GM18505 (cell line): ENCODE measurements around the gene IQCK.

Source experiments
- ATAC-seq: cut with Tn5 transposase; IDR thresholded peaks from one replicate; pipeline ENCODE4 v1.9.1; 2021; ENCODE audit not compliant: unreplicated experiment
- POLR2A ChIP-seq: IDR thresholded peaks from 4 replicates; pipeline ENCODE4 v1.6.1; 2011; ENCODE audit warnings: borderline replicate concordance; ENCODE audit not compliant: insufficient read depth, insufficient read length; ENCODE audit errors: extremely low read depth

IQCK gene

DNA sequence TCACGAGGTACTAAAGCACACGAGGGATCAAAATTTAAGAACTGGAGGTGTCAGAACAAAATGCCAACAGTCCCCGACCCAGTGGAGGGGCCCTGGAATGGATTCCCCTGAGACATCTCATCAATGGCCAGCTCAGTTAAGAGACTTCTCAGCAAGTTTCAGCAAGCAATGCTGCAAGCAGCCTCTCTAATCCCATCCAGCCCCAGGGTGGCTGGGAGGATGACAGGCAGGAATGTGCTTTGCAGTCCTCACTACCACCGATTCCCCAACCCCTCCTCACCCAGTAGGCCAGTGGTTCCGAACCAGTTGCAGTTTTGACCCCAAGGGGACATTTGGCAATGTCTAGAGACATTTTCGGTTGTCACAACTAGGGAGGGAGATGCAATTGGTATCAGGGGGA is 157.8 kb downstream of the IQCK start:
- TF ChIP-seq POLR2A = no peak
- no peak for ATAC-seq

- TF ChIP-seq POLR2A = no peak
- ATAC-seq = no peak
These were observed 158.5 kb downstream of the IQCK start for GRCh38 chr16:19876501-19877059.

DNA sequence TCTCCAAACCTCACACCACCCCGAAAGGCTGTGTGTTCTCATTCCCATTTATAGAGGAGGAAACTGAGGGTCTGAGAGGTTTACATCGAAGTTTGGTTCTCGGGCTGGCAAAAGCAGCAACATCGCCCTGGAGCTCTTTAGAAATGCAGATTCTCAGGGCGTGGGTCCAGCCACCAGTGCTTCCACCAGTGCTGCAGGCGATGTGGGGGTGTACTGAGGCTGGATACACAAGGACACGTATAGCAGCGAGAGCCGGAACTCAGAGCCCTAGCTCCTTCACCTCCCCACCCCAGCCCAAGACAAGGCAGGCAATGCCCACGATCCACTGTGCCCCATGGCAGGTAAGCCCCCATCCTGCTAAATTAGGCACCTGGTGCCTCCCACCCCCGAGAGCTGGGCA is 160.7 kb downstream of the IQCK start:
- TF ChIP-seq POLR2A = no peak
- no peak for ATAC-seq

DNA sequence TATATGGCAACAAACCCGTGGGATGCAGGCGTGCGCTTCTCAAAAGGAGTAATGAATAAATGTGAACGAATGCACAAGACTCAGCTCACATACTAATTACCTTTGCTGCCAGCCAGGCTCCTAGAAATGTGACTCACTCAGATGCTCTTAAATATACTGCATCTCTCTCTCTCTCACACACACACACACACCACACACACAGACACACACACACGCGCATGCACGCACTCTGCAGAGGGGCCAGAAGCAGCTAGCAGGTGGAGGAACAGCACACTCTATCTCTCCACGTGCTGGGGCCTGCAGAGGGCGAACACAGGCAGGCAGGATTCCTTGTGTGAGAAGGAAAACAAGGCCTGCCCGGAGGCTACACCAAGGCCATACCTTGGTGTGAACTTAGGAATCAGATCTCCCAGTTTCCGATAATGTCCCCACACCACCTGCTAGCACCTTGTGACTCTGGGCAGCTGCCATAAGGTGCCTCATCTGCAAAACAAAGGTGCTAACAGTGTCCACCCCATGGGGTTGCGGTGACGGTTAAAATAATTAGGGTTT is 161.2 kb downstream of the IQCK start:
- no peak for TF ChIP-seq POLR2A
- ATAC-seq = no peak

DNA sequence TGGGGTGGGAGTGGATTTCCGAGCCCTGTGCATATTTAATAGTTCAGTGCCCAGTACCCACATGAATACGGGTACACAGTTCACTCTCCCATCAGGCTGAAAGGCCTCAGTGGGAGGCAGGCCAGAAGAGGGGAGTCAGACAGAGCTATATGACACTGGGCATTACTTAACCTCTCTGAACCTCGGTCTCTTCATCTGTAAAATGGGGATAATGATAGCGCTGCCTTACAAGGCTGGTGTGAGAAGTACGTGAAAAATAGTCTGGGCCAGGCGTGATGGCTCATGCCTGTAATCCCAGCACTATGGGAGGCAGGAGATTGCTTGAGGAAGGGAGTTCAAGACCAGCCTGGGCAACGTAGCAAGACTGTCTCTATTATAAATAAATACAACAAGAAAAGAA is 163.0 kb downstream of the IQCK start:
- ATAC-seq = no peak
- TF ChIP-seq POLR2A = no peak

DNA sequence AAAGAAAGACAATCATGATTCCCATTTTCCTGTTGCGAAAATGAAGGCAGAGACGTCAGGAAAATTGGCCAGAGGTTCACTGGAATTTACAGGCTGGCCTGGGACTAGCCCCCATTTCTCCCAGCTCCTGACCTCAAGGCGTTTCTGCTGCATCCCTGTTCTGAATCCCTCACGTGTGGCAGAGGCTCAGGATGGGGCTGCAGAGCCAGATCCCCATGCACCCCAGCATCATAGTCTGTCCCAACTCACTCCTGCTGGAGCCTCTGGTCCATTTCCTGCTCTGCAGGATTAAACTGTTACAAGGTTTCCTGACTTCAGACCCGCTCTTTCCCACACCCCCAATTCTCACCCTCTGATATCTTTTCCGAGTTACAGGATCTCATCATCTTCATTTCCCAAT is 163.7 kb downstream of the IQCK start:
- ATAC-seq = no peak
- no peak for TF ChIP-seq POLR2A

- no peak for ATAC-seq
- no peak for TF ChIP-seq POLR2A
These were observed 164.1 kb downstream of the IQCK start for GRCh38 chr16:19882186-19882585.

DNA sequence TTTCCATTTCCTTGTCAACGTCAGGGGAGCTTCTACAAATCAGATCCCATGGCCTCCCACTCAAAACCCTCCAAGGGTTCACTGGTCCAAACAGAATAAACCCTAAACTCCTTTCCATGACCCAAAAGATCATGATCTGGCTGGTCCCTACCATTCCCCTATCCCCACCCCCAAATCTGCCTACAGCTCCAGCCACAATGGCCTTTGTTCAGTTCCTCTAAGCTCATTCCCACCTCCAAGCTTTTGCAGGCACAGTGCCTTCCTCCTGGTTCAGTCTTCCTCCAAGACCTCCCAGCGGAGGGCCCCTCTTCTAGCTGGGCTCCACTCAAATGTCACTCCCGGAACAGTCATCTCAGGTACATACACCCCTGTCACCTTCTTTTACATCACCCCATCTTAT is 164.6 kb downstream of the IQCK start:
- TF ChIP-seq POLR2A = no peak
- no peak for ATAC-seq

- ATAC-seq = no peak
- TF ChIP-seq POLR2A = no peak
These were observed 165.4 kb downstream of the IQCK start for GRCh38 chr16:19883296-19883965.

DNA sequence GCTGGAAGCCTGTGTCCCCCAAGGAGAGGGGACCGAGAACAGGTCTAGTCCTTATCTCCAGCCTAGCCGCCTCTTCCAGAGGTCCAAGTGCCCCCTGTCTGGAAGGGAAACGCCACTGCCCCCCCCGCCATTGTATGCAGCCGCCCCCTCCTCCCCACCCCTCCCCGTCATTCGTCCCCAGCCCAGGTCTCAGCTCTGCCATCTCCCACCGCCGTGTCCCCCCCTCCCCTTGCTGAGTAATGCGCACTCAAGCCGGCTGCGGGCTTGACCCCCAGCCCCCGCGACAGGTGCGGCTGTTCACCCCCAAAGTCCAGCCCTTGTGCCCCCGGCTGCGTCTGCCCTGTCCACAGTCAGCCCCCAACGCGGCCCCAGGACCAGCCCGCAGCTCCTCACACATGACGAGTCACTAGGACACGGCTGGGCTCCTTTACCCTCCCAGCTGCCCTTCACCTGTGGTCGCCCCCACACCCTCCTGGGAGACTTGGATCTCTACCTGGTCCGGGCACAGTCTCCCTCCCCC is 166.0 kb downstream of the IQCK start:
- ATAC-seq = no peak
- no peak for TF ChIP-seq POLR2A

DNA sequence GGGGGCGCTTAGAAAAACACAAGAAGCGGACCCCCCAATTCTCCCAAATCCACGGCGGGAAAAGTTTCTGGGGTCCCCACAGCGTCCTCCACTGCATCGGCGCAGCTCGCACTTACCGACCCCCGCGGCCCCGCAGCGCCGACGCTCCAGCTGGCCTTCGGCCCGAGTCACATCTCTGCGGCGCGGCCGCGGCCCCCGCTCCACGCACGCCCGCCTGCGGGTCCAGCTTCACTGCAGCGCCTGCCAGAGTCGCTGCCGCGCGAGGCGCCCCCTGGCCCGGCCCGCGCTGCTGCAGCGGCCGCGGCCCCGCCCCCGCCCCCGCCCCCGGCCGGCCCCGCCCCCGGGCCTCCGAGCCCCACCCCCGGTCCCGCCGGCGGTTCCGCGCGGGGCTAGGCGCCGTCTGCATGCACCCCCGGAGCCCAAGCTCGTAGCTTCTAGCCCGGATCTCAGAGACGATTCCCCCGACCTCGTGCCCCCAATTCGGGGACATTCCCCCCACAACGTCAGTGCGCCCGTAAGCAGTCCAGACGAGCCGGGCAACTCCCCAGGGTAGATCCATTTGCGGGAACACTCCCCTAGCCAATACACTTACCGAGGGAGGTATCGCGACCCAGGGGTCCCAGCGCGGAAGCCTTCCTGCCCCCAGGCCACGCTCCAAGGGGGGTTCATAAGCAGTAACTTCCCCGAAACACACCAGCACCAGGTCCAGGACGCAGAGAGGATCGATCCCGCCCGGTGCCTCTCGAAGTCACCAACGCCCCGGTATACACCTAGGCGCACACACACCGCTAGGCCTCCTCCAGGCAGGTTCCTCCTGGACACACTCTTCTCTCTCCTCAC is 166.8 kb downstream of the IQCK start, which contains the start of gene GPRC5B:
Gene GPRC5B, minus strand, starts transcription at position 238 of the 840 bp plus-strand sequence. CDS start 12,003 bp downstream, outside the sequence.
- ATAC-seq = no peak

GRCh38 chr16:19885451-19886072 is 167.5 kb downstream of the IQCK start:
- TF ChIP-seq POLR2A = no peak
- no peak for ATAC-seq

More for the DNA sequence above, 166.8 kb downstream of the IQCK start, which contains the start of gene GPRC5B:
- no peak for TF ChIP-seq POLR2A
